PC-9 (cell line): ENCODE measurements around the gene SPATA16. TPM values are rescaled to one million over a fixed set of nuclear protein-coding genes. Genes with fewer than 3 reads are reported as not detected.

Experiments used
- BruUV-seq: library from RNA; stranded (reverse); fragments of 400-500 nt; replicated peaks from 2 replicates; lab custom pipeline; 2021; lab: Mats Ljungman, UMichigan
- CTCF ChIA-PET: fragments of 300-600 bp; sonication (Branson Sonifier 250); formaldehyde crosslinking; loops from one replicate; lab custom pipeline; 2022; ENCODE audit warnings: antibody characterized with exemption; lab: Charles Lee
- POLR2A ChIA-PET: fragments of 300-600 bp; sonication (Branson Sonifier 250); formaldehyde crosslinking; loops from one replicate; lab custom pipeline; 2022; ENCODE audit warnings: antibody characterized with exemption; ENCODE audit not compliant: unreplicated experiment; lab: Charles Lee
- DNase-seq, 2 experiments: peaks; one replicate each; pipeline versions ENCODE4 v3.0.0 to v3.0.0-alpha.2; 2015 to 2022; ENCODE audit warnings: mixed read lengths in 1 of 2
- H2AFZ ChIP-seq: fragments of 200-600 bp; sonication (generic); 2 replicates; pipeline ENCODE4 v1.8.1; 2017; ENCODE audit warnings: antibody characterized with exemption
- H3F3A ChIP-seq: fragments of 200-600 bp; sonication (generic); 2 replicates; pipeline ENCODE4 v1.8.1; 2017; ENCODE audit warnings: antibody characterized with exemption, mild to moderate bottlenecking, low read depth; ENCODE audit not compliant: insufficient read depth
- H3K27ac ChIP-seq: fragments of 200-600 bp; sonication (generic); 2 replicates; pipeline ENCODE4 v1.6.1; 2016; ENCODE audit warnings: mixed run types
- H3K27me3 ChIP-seq: fragments of 200-600 bp; sonication (generic); 2 replicates; pipeline ENCODE4 v1.6.1; 2016; ENCODE audit warnings: low read depth, mixed run types; ENCODE audit not compliant: insufficient read depth
- H3K36me3 ChIP-seq: fragments of 200-600 bp; sonication (generic); 2 replicates; pipeline ENCODE4 v1.6.1; 2016; ENCODE audit warnings: low read depth, mixed run types
- H3K4me1 ChIP-seq: fragments of 200-600 bp; sonication (generic); replicated peaks from 2 replicates; pipeline ENCODE4 v1.6.1; 2016; ENCODE audit warnings: mixed run types; ENCODE audit not compliant: insufficient read depth
- H3K4me2 ChIP-seq: fragments of 200-600 bp; sonication (generic); 2 replicates; pipeline ENCODE4 v1.6.1; 2017; ENCODE audit warnings: mixed run types
- H3K4me3 ChIP-seq: fragments of 200-600 bp; sonication (generic); 2 replicates; pipeline ENCODE4 v1.6.1; 2016; ENCODE audit warnings: mixed run types
- H3K79me2 ChIP-seq: fragments of 200-600 bp; sonication (generic); 2 replicates; pipeline ENCODE4 v1.6.1; 2017; ENCODE audit warnings: low read depth, mixed run types
- H3K9me2 ChIP-seq: fragments of 200-600 bp; sonication (generic); 2 replicates; pipeline ENCODE4 v1.8.1; 2017; ENCODE audit warnings: mild to moderate bottlenecking; ENCODE audit not compliant: insufficient read depth
- H3K9me3 ChIP-seq: fragments of 200-600 bp; sonication (generic); 2 replicates; pipeline ENCODE4 v1.8.1; 2016; ENCODE audit warnings: low read depth; ENCODE audit not compliant: insufficient read depth
- H4K20me1 ChIP-seq: fragments of 200-600 bp; sonication (generic); 2 replicates; pipeline ENCODE4 v1.8.1; 2017; ENCODE audit not compliant: insufficient read depth
- CTCF ChIP-seq: fragments of 200-600 bp; sonication (generic); conservative IDR thresholded peaks from 2 replicates; pipeline ENCODE4 v1.6.1; 2017; ENCODE audit warnings: mixed run types, antibody characterized with exemption, mild to moderate bottlenecking, moderate library complexity
- EZH2 ChIP-seq: fragments of 200-600 bp; sonication (generic); IDR thresholded peaks from 2 replicates; pipeline ENCODE4 v1.8.0; 2017; ENCODE audit warnings: antibody characterized with exemption, low read depth
- intact Hi-C: fragments of 100-400 bp; cut with micrococcal nuclease; formaldehyde crosslinking; loops from one replicate; pipeline ENCODE4 v1.10.0; 2022; ENCODE audit not compliant: unreplicated experiment
- total RNA-seq: library from RNA; stranded (reverse); gene quantifications from 2 replicates; pipeline ENCODE4 v1.2.3, GENCODE V29; 2021

Gene SPATA16
- total RNA-seq, 1 experiment from 2014 or later, result not detected

- TF ChIP-seq CTCF, result no peak
- no peak for TF ChIP-seq EZH2
- no peaks in the 10 kb centered on the region for H3K36me3 ChIP-seq
- H3K4me3 ChIP-seq, result no peak overlapping the region
- H3K27ac ChIP-seq, result no peak overlapping the region
- no TSS peak for BruUV-seq
- DNase-seq, result no peak
- ChIA-PET POLR2A (no interaction called here), CTCF (no interaction called here)
- H3K79me2 ChIP-seq, result no peaks in the 10 kb centered on the region
- H3K9me3 ChIP-seq, result no peaks in the 10 kb centered on the region
- H2AFZ ChIP-seq, result no peak overlapping the region
- no peaks in the 10 kb centered on the region for H3F3A ChIP-seq
- peaks cover 5% of the 10 kb centered on the region for H3K27me3 ChIP-seq
- intact Hi-C loops, result no loop called here
- H3K4me2 ChIP-seq, result no peak overlapping the region
- H3K9me2 ChIP-seq, result no peaks in the 10 kb centered on the region
- no peaks in the 10 kb centered on the region for H4K20me1 ChIP-seq
- H3K4me1 ChIP-seq, result no peaks in the 10 kb centered on the region
These were observed 235.6 kb downstream of the SPATA16 start for GRCh38 chr3:172905451-172905850.

- no peak overlapping the region for H3K4me2 ChIP-seq
- CTCF ChIA-PET, result no interaction called here
- H3K4me3 ChIP-seq, result no peak overlapping the region
- H4K20me1 ChIP-seq, result no peaks in the 10 kb centered on the region
- no peaks in the 10 kb centered on the region for H3K9me2 ChIP-seq
- no peaks in the 10 kb centered on the region for H3K9me3 ChIP-seq
- H2AFZ ChIP-seq, result no peak overlapping the region
- H3K79me2 ChIP-seq, result no peaks in the 10 kb centered on the region
- H3K4me1 ChIP-seq, result no peaks in the 10 kb centered on the region
- no peak for DNase-seq
- H3K36me3 ChIP-seq, result no peaks in the 10 kb centered on the region
- no peak overlapping the region for H3K27ac ChIP-seq
- POLR2A ChIA-PET, result interaction anchor here (0.6 kb wide), 1 partner anchor 106 kb away, joined by 4 read pairs; no protein-coding TSS in a partner anchor
- intact Hi-C loops, result no loop called here
- peaks cover 5% of the 10 kb centered on the region for H3K27me3 ChIP-seq
- TF ChIP-seq CTCF, result no peak
- no peak for TF ChIP-seq EZH2
- H3F3A ChIP-seq, result no peaks in the 10 kb centered on the region
- BruUV-seq, result no TSS peak
These were observed 236.2 kb downstream of the SPATA16 start for GRCh38 chr3:172904711-172905373.

GRCh38 chr3:172903642-172904320, 237.3 kb downstream of the SPATA16 start:
- no TSS peak for BruUV-seq
- Histone ChIP-seq H3K4me3 (no peak overlapping the region), H3K4me2 (no peak overlapping the region), H2AFZ (no peak overlapping the region), H3K79me2 (no peaks in the 10 kb centered on the region), H4K20me1 (no peaks in the 10 kb centered on the region), H3K4me1 (no peaks in the 10 kb centered on the region), H3K27ac (no peak overlapping the region), H3F3A (no peaks in the 10 kb centered on the region), H3K36me3 (no peaks in the 10 kb centered on the region), H3K9me2 (no peaks in the 10 kb centered on the region), H3K27me3 (peaks cover 5% of the 10 kb centered on the region), H3K9me3 (no peaks in the 10 kb centered on the region)
- no peak for DNase-seq
- intact Hi-C loops, result no loop called here
- ChIA-PET POLR2A (interaction anchor here (0.6 kb wide), 1 partner anchor 22 kb away, joined by 5 read pairs; no protein-coding TSS in a partner anchor), CTCF (no interaction called here)
- TF ChIP-seq EZH2 (no peak), CTCF (no peak)
